Activated CD4-positive, alpha-beta T cell treated with anti-CD3 and anti-CD28 coated beads, Interleukin-2, amount 50 U/mL, for 1 hour (primary cell): ENCODE measurements around the gene MEIS1.

Experiments used
- DNase-seq: peaks from one replicate; pipeline ENCODE4 v3.0.0-alpha.2; 2020

Gene MEIS1

GRCh38 chr2:66431846-66432587 lies 2.9 kb upstream of the MEIS1 start:
- no peak for DNase-seq

- DNase-seq, result no peak
Measured at GRCh38 chr2:66432801-66433694, 1.9 kb upstream of the MEIS1 start.

DNA sequence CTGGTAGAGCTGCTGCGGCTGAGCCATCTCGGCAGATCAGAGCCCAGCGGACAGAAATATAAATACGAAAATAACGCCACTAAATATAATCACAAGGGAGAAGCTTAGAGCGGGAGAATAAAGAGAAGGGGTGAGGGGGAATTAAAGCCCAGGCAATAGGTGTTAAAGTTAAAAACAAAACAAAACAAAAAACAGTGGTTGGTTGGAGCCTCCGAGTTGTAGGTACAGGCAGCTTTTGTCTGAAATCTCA lies 1.3 kb upstream of the MEIS1 start:
- no peak for DNase-seq

GRCh38 chr2:66433945-66434678 lies 813 bp upstream of the MEIS1 start:
- DNase-seq, result no peak

DNA sequence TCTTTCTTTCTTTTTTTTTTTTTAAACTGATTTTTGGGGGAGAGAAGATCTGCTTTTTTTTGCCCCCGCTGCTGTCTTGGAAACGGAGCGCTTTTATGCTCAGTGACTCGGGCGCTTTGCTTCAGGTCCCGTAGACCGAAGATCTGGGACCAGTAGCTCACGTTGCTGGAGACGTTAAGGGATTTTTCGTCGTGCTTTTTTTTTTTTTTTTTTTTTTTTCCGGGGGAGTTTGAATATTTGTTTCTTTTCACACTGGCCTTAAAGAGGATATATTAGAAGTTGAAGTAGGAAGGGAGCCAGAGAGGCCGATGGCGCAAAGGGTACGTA lies 587 bp downstream of the MEIS1 start:
- DNase-seq, result no peak

GRCh38 chr2:66435963-66436362 lies 1.0 kb downstream of the MEIS1 start:
- DNase-seq, result no peak

DNA sequence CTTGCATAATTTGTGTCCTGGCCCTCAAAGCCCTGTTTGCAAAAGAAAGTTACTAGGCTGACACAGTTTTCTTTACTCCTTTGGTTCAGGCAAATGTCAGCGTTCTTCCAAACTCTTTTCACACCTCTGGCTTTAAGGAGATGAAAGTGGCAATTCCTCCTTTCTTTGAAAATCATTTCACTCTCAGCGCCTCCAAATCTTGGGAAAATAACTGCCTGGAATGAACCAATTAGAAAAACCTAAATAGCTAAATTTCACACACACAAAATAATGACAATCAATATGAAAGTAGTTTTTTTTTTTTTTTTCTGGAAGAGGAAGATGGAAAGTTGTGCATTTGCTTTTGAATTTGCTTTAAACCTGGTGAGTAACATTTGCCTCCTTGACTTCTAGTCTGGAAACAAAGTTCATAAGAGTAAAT lies 1.7 kb downstream of the MEIS1 start:
- DNase-seq, result no peak

GRCh38 chr2:66437109-66437690 lies 2.3 kb downstream of the MEIS1 start:
- DNase-seq, result no peak

GRCh38 chr2:66437691-66438497 lies 3.0 kb downstream of the MEIS1 start:
- no peak for DNase-seq

DNA sequence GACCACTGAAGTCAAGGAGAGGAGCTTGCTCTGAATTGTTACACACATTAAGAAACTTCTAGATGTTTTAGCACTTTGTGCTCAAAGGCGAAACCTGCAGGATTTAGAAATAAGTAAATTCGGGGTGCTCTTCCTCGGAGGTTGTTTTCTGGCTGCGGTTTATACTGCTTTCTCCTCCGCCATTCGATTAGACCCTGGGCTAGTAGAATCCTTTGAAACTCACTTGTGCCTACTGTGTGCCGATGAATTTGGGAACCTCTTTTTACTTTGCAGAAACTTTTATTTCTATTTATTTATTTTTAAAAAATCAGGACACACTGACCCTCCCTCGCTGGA lies 3.5 kb downstream of the MEIS1 start:
- no peak for DNase-seq

DNA sequence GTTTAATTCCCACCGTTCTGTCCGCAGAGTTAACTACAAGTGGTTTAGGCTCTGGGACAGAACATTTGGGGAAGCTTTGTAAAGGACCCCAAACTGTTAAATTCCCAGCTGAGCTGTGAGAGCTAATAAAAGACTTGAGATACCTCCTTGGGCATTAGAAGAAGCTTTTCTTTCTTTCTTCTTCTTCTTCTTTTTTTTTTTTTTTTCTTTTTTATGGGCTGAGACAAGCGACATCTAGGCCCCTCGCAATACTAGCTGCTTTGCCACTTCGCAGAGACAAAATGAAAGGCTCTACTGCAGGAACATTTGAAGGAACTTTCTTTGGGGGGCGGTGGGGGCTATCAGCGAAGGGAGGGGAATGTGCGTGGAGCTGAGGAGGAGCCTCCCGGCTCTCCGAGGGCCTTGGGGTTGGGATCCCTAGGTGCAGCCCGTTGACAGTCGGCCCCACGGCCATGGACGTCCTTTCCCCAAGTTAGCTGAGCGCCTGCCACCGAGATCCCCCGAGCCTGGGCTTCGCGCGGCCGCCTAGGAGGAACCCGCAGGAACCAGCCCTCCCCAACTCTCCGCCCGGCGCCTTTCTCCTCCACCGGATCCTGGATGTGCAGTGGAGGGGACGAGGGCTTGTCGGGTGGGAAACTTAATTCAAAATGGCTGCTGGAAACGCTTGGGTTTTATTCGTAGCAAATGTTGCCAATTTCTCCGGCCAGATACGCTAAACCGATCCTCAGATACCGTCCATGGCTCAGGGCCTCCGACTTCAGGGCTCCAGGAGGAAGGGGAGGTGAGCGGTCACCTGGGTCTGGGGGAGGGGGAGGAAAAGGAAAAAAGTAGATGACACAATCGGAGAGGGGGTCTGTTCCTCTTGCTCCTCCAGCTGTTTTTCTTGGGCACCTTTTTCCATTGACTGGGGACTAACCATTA lies 4.2 kb downstream of the MEIS1 start:
- DNase-seq, result no peak

- no peak for DNase-seq
Measured at GRCh38 chr2:66439812-66440542, 5.1 kb downstream of the MEIS1 start.

- no peak for DNase-seq
Measured at GRCh38 chr2:66440708-66441497, 6.0 kb downstream of the MEIS1 start.

DNA sequence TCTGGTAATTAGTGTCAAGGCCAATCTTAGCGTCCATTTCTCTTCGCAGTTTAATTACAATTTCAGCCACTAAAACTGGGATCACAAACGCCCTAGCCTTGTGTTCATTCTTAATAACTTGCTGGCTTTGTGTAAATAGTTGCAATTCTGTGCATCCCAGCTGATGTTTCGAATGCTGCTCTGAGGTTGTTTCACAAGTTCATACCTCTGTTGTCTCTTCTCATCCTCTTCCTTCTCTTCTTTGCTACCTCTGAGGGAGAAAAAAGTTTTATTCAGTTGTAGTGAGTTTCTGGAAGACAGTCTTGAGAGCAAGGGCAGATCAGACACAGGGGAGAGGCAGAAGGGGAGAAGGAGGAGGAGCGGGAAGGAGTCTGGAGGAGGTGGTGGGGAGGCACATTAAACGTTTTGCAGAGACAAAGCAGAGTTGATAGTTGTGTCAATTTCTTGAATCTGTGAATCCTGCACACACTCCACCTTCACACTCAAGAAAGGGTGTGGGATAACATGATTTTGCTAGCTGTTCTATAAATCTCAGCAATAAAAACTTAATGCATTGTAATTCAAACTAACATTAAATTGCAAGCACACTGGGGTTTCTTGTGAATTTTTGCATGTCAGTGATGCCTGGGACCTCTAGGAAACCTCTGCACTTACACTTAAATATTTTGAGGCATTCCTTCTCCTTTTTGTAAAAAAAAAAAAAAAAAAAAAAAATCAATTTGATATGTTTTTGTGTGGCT lies 6.8 kb downstream of the MEIS1 start:
- DNase-seq, result no peak

- DNase-seq, result no peak
Measured at GRCh38 chr2:66442516-66443185, 7.7 kb downstream of the MEIS1 start.

- no peak for DNase-seq
Measured at GRCh38 chr2:66443186-66443978, 8.5 kb downstream of the MEIS1 start.

DNA sequence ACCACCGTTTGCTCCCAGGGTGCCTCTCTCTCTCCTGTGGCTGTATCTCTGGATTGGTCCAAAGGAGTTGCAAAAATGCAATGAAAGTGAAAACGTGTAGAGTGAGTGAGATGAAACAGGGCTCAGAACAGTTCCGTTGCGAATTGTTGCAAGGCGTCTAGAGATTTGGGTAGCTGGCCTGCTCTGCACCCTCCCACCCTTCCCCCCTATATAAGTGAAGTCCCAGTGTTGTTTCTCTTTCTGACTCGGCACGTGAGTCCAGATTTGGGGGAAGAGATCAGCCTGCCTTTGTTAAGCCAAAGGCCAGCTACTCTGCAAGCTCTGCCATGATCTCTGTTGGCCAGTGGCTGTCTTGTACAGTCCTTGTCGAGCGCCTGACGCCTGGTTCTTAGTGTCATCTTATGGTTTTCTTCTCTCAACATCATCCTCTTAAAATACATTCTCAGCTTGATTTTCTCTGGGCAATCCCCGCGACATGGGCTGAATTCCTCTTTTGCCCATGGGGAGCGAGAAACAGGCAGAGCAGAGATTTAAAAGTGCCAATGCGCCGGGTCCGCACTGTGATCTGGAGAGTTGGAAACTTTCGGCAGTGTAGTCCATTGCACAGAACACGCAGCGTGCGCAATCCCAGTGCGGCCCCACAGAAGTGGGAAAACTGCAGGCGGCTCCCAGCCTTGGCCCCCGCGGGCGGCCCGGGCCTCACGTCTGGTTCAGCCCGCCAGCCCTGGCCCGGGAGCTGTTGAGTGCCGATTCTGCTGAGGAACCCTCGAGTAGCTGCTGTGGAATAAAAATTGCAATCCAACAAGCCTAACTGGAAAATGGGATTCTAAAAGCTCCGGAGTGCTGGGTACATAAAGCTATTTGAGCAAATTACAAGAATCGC lies 9.3 kb downstream of the MEIS1 start:
- no peak for DNase-seq
